Measurements from ENCODE around the gene MYLK. TPM values are rescaled to one million over a fixed set of nuclear protein-coding genes. Genes with fewer than 3 reads are reported as not detected.

Gene MYLK
- total RNA-seq, 1 donor, result 27.1 TPM

DNA sequence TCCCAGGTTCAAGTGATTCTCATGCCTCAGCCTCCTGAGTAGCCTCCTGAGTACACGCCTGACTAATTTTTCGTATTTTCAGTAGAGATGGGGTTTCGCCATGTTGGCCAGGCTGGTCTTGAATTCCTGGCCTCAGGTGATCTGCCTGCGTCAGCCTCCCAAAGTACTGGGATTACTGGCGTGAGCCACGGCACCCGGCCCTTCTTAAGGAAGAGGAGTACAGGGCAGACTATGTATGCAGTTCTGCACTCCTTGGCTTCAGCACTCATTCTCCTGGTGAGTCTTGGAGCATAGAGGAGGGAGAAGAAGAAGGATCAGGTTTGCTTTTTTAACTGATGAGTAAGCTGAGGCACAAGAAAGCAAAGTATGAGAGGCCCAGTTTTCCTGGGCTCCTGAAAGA is 199.5 kb downstream of the MYLK start:
- no peaks in the 10 kb centered on the region for H3K4me1 ChIP-seq (ENCODE audit: insufficient read depth, low read length)

GRCh38 chr3:123684209-123684608 is 199.9 kb downstream of the MYLK start:
- Histone ChIP-seq H3K27me3 (ENCODE audit: insufficient read depth, low read length) (no peaks in the 10 kb centered on the region), H3K9me3 (ENCODE audit: low read depth, low read length) (no peaks in the 10 kb centered on the region), H3K4me3 (ENCODE audit: low read length) (no peak overlapping the region), H3K4me1 (ENCODE audit: insufficient read depth, low read length) (no peaks in the 10 kb centered on the region)

More for the DNA sequence above, 199.5 kb downstream of the MYLK start:
- no peaks in the 10 kb centered on the region for H3K9me3 ChIP-seq (ENCODE audit: low read depth, low read length)
- H3K4me3 ChIP-seq (ENCODE audit: low read length), result no peak overlapping the region
- H3K27me3 ChIP-seq (ENCODE audit: insufficient read depth, low read length), result no peaks in the 10 kb centered on the region

- no peak overlapping the region for H3K4me3 ChIP-seq (ENCODE audit: low read length)
- H3K27me3 ChIP-seq (ENCODE audit: insufficient read depth, low read length), result no peaks in the 10 kb centered on the region
- no peaks in the 10 kb centered on the region for H3K9me3 ChIP-seq (ENCODE audit: low read depth, low read length)
- no peaks in the 10 kb centered on the region for H3K4me1 ChIP-seq (ENCODE audit: insufficient read depth, low read length)
Observed at GRCh38 chr3:123683505-123684154, 200.5 kb downstream of the MYLK start.

DNA sequence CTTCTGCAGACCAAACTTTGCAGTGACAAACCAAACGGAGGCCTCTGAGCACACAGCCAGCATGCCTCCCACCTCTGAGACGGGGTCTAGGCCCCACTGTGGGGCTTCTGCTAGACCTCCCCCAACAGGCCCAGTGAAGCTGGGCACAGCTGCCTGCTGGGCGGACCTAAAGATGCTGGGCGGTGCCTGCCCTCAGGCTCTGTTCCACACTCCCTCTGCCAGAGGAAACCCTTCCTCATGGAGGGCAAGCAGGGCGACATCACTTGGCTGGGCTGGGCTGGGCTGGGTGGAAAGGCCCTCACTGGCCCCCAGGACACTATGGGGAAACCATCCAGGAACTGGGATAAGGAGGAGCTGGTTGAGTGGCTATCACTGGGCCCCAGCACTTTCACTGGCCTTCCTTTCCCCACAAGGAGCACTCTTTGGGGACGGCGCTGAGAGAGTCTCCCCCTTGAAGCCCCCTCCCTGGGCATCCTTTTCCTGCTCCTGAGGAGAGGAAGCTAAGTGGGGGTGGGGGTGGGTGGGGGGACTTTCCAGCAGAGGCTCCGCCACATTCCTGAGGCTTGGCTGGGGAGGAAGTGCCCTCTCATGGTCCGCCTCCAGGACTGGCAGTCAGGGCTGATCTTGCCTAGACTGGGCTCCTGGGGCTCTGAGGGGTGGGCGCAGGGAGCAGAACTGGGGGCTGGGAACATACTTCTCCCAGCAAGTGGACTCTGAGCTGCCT is 201.2 kb downstream of the MYLK start:
- Histone ChIP-seq H3K27me3 (ENCODE audit: insufficient read depth, low read length) (no peaks in the 10 kb centered on the region), H3K9me3 (ENCODE audit: low read depth, low read length) (no peaks in the 10 kb centered on the region), H3K4me3 (ENCODE audit: low read length) (no peak overlapping the region), H3K4me1 (ENCODE audit: insufficient read depth, low read length) (no peaks in the 10 kb centered on the region)

GRCh38 chr3:123682302-123682701 is 201.8 kb downstream of the MYLK start:
- Histone ChIP-seq H3K27me3 (ENCODE audit: insufficient read depth, low read length) (no peaks in the 10 kb centered on the region), H3K9me3 (ENCODE audit: low read depth, low read length) (no peaks in the 10 kb centered on the region), H3K4me3 (ENCODE audit: low read length) (no peak overlapping the region), H3K4me1 (ENCODE audit: insufficient read depth, low read length) (no peaks in the 10 kb centered on the region)

GRCh38 chr3:123679712-123680386 is 204.3 kb downstream of the MYLK start:
- H3K4me1 ChIP-seq (ENCODE audit: insufficient read depth, low read length), result no peaks in the 10 kb centered on the region
- H3K4me3 ChIP-seq (ENCODE audit: low read length), result no peak overlapping the region
- no peaks in the 10 kb centered on the region for H3K27me3 ChIP-seq (ENCODE audit: insufficient read depth, low read length)
- H3K9me3 ChIP-seq (ENCODE audit: low read depth, low read length), result no peaks in the 10 kb centered on the region

DNA sequence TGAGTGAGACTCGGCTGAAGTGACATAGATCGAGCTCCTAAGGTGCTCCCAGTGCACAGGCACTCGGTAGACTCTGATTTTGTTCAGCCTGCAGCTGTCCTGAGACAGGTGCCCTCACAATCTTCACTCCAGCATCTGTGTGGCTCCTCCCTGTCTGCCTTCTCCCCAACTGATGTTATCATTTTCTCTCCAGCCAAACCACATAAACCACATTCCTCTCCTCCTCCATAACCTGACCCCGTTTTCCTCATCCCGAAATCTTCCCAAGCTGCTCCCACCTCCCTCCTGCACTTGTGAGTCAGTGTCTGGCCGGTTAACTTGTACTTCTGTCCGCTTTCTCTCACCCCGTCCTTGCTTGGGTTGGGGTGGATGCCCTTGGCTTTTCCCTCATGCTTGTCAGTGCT is 206.0 kb downstream of the MYLK start:
- no peaks in the 10 kb centered on the region for H3K4me1 ChIP-seq (ENCODE audit: insufficient read depth, low read length)
- no peak overlapping the region for H3K4me3 ChIP-seq (ENCODE audit: low read length)
- H3K9me3 ChIP-seq (ENCODE audit: low read depth, low read length), result no peaks in the 10 kb centered on the region
- no peaks in the 10 kb centered on the region for H3K27me3 ChIP-seq (ENCODE audit: insufficient read depth, low read length)

- Histone ChIP-seq H3K27me3 (ENCODE audit: insufficient read depth, low read length) (no peaks in the 10 kb centered on the region), H3K4me1 (ENCODE audit: insufficient read depth, low read length) (no peaks in the 10 kb centered on the region), H3K4me3 (ENCODE audit: low read length) (no peak overlapping the region), H3K9me3 (ENCODE audit: low read depth, low read length) (no peaks in the 10 kb centered on the region)
Observed at GRCh38 chr3:123672429-123673146, 211.5 kb downstream of the MYLK start.

GRCh38 chr3:123670743-123671142 is 213.4 kb downstream of the MYLK start:
- Histone ChIP-seq H3K9me3 (ENCODE audit: low read depth, low read length) (no peaks in the 10 kb centered on the region), H3K27me3 (ENCODE audit: insufficient read depth, low read length) (no peaks in the 10 kb centered on the region), H3K4me1 (ENCODE audit: insufficient read depth, low read length) (no peaks in the 10 kb centered on the region), H3K4me3 (ENCODE audit: low read length) (no peak overlapping the region)

- Histone ChIP-seq H3K27me3 (ENCODE audit: insufficient read depth, low read length) (no peaks in the 10 kb centered on the region), H3K4me1 (ENCODE audit: insufficient read depth, low read length) (no peaks in the 10 kb centered on the region), H3K4me3 (ENCODE audit: low read length) (no peak overlapping the region), H3K9me3 (ENCODE audit: low read depth, low read length) (no peaks in the 10 kb centered on the region)
Observed at GRCh38 chr3:123668906-123669305, 215.2 kb downstream of the MYLK start.

- Histone ChIP-seq H3K27me3 (ENCODE audit: insufficient read depth, low read length) (no peaks in the 10 kb centered on the region), H3K9me3 (ENCODE audit: low read depth, low read length) (no peaks in the 10 kb centered on the region), H3K4me3 (ENCODE audit: low read length) (no peak overlapping the region), H3K4me1 (ENCODE audit: insufficient read depth, low read length) (no peaks in the 10 kb centered on the region)
Observed at GRCh38 chr3:123667784-123668183, 216.3 kb downstream of the MYLK start.

GRCh38 chr3:123664753-123665152 is 219.4 kb downstream of the MYLK start:
- no peaks in the 10 kb centered on the region for H3K9me3 ChIP-seq (ENCODE audit: low read depth, low read length)
- no peak overlapping the region for H3K4me3 ChIP-seq (ENCODE audit: low read length)
- H3K4me1 ChIP-seq (ENCODE audit: insufficient read depth, low read length), result no peaks in the 10 kb centered on the region

GRCh38 chr3:123663977-123664376 is 220.2 kb downstream of the MYLK start:
- Histone ChIP-seq H3K27me3 (ENCODE audit: insufficient read depth, low read length) (no peaks in the 10 kb centered on the region), H3K4me3 (ENCODE audit: low read length) (no peak overlapping the region), H3K9me3 (ENCODE audit: low read depth, low read length) (no peaks in the 10 kb centered on the region), H3K4me1 (ENCODE audit: insufficient read depth, low read length) (no peaks in the 10 kb centered on the region)

More at GRCh38 chr3:123664753-123665152, 219.4 kb downstream of the MYLK start:
- H3K27me3 ChIP-seq (ENCODE audit: insufficient read depth, low read length), result no peaks in the 10 kb centered on the region

- Histone ChIP-seq H3K27me3 (ENCODE audit: insufficient read depth, low read length) (no peaks in the 10 kb centered on the region), H3K9me3 (ENCODE audit: low read depth, low read length) (no peaks in the 10 kb centered on the region), H3K4me3 (ENCODE audit: low read length) (no peak overlapping the region), H3K4me1 (ENCODE audit: insufficient read depth, low read length) (no peaks in the 10 kb centered on the region)
Observed at GRCh38 chr3:123661973-123662372, 222.2 kb downstream of the MYLK start.

DNA sequence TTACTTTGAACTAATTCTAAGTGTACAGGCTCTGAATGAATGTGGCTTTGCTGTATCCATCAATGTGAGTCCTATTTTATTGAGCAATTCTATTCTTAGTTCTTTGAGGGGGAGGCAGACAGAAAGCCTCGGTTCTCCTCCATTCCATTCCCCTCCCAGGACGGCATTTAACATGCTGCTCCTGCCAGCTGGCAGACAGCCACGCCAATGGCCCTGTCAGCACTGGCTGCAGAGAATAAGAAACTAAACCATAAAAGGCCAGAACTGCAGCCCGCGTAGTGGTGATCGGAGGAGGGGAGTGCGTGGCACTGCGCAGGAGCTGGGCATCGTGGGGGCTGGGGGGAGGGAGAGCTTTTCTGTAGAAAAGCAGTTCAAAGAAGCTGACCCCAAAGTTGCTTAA is 223.2 kb downstream of the MYLK start:
- Histone ChIP-seq H3K27me3 (ENCODE audit: insufficient read depth, low read length) (no peaks in the 10 kb centered on the region), H3K9me3 (ENCODE audit: low read depth, low read length) (no peaks in the 10 kb centered on the region), H3K4me1 (ENCODE audit: insufficient read depth, low read length) (no peaks in the 10 kb centered on the region), H3K4me3 (ENCODE audit: low read length) (no peak overlapping the region)

All from mononuclear cell (primary cell).